Stimulated activated CD8-positive, alpha-beta memory T cell treated with anti-CD3 and anti-CD28 coated beads, Interleukin-7, amount 100 ng/mL, for 48 hours (primary cell): ENCODE results near the gene INO80D.

Source experiments
- DNase-seq, 2 donors: peaks; one replicate each; pipeline ENCODE4 v3.0.0-alpha.2; 2020; ENCODE audit warnings: low read depth in 1 of 2; ENCODE audit errors: extremely low read depth in 1 of 2

The INO80D gene

GRCh38 chr2:205946226-205946625 is 139.7 kb downstream of the INO80D start:
- DNase-seq: no peak
